Endometrial microvascular endothelial cells (primary cell): ENCODE results near the gene DNAJC21. TPM values are rescaled to one million over a fixed set of nuclear protein-coding genes. Genes with fewer than 3 reads are reported as not detected.

Experiments
- in situ Hi-C: cut with HindIII; loops from 2 replicates; pipeline ENCODE4 v1.10.0; 2017; ENCODE audit warnings: low sequenced_read_pairs, low pct_unique_long_range_greater_than_20kb; ENCODE audit errors: inconsistent ontology term
- total RNA-seq: library from RNA; depleted of rRNA; stranded (reverse); fragments of >200 nt; gene quantifications from one replicate; pipeline ENCODE4 v1.2.3, GENCODE V29; 2015; ENCODE audit errors: inconsistent ontology term

The DNAJC21 gene
- 20.1 TPM for total RNA-seq

GRCh38 chr5:34929134-34929719, at the start of gene DNAJC21:
TSS of gene DNAJC21 (plus strand) at chr5:34929559. CDS start at chr5:34929820, 261 bp downstream.
- in situ Hi-C loops: no loop called here

GRCh38 chr5:34881246-34881645, 48.1 kb upstream of the DNAJC21 start:
- in situ Hi-C loops: no loop called here

GRCh38 chr5:34886392-34887119, 42.8 kb upstream of the DNAJC21 start:
- in situ Hi-C loops: no loop called here

GRCh38 chr5:34889394-34889793, 40.0 kb upstream of the DNAJC21 start:
- in situ Hi-C loops: no loop called here

GRCh38 chr5:34891981-34892380, 37.4 kb upstream of the DNAJC21 start:
- in situ Hi-C loops: no loop called here

GRCh38 chr5:34892414-34892813, 36.9 kb upstream of the DNAJC21 start:
- in situ Hi-C loops: no loop called here

GRCh38 chr5:34894716-34895115, 34.6 kb upstream of the DNAJC21 start:
- in situ Hi-C loops: no loop called here

- in situ Hi-C loops: no loop called here
These were observed 33.5 kb upstream of the DNAJC21 start for GRCh38 chr5:34895641-34896419.

GRCh38 chr5:34897646-34898045, 31.7 kb upstream of the DNAJC21 start:
- in situ Hi-C loops: no loop called here

- in situ Hi-C loops: no loop called here
These were observed 31.0 kb upstream of the DNAJC21 start for GRCh38 chr5:34898258-34898895.

- in situ Hi-C loops: no loop called here
These were observed 30.3 kb upstream of the DNAJC21 start for GRCh38 chr5:34899066-34899465.

- in situ Hi-C loops: no loop called here
These were observed 28.7 kb upstream of the DNAJC21 start for GRCh38 chr5:34900652-34901051.

GRCh38 chr5:34903260-34903659, 26.1 kb upstream of the DNAJC21 start:
- in situ Hi-C loops: no loop called here

- in situ Hi-C loops: no loop called here
These were observed 23.8 kb upstream of the DNAJC21 start for GRCh38 chr5:34905564-34905963.

- in situ Hi-C loops: no loop called here
These were observed 16.3 kb upstream of the DNAJC21 start for GRCh38 chr5:34913072-34913471.

GRCh38 chr5:34914671-34915138, 14.7 kb upstream of the DNAJC21 start:
- in situ Hi-C loops: no loop called here

- in situ Hi-C loops: no loop called here
These were observed 14.1 kb upstream of the DNAJC21 start, which contains the start of the genes BRIX1 and RAD1 for GRCh38 chr5:34915139-34915855. TSS of gene BRIX1 (plus strand) at chr5:34915711. CDS start at chr5:34915739, 28 bp downstream. TSS of gene RAD1 (minus strand) at chr5:34915504. CDS start at chr5:34914892, 612 bp downstream.

GRCh38 chr5:34915856-34916192, 13.5 kb upstream of the DNAJC21 start:
- in situ Hi-C loops: no loop called here

- in situ Hi-C loops: no loop called here
These were observed 12.8 kb upstream of the DNAJC21 start for GRCh38 chr5:34916518-34916917.
